ENCODE data around the gene BOLL.
"Not testable (repeated sequence)": the region's sequence is repeated elsewhere in the genome, so short reads cannot be mapped to it uniquely, and the experiment has no call there.

The BOLL gene

GRCh38 chr2:197711578-197711977 lies 73.5 kb downstream of the BOLL start:
- no peak overlapping the region for H3K4me3 ChIP-seq
- H3K27ac ChIP-seq: no peak overlapping the region
- no peak for TF ChIP-seq CTCF (IDR thresholded peaks at IDR 0.05)
- no peak for DNase-seq (ENCODE audit: low spot score)

- no peak overlapping the region for H3K27ac ChIP-seq
- no peak for DNase-seq (ENCODE audit: low spot score)
- no peak for TF ChIP-seq CTCF (IDR thresholded peaks at IDR 0.05)
Observed at GRCh38 chr2:197710424-197711042, 74.6 kb downstream of the BOLL start.

GRCh38 chr2:197709140-197709539 lies 76.0 kb downstream of the BOLL start:
- not testable (repeated sequence) for H3K4me3 ChIP-seq; DNase-seq (ENCODE audit: low spot score)

More at GRCh38 chr2:197710424-197711042, 74.6 kb downstream of the BOLL start:
- H3K4me3 ChIP-seq: no peak overlapping the region

GRCh38 chr2:197708331-197708730 lies 76.8 kb downstream of the BOLL start:
- Histone ChIP-seq H3K4me3 (peak overlapping the region; percentile 8), H3K27ac (no peak overlapping the region)
- TF ChIP-seq CTCF (IDR thresholded peaks at IDR 0.05): no peak
- DNase-seq (ENCODE audit: low spot score): no peak

More at GRCh38 chr2:197709140-197709539, 76.0 kb downstream of the BOLL start:
- not testable (repeated sequence) for H3K27ac ChIP-seq

GRCh38 chr2:197707316-197708213 lies 77.6 kb downstream of the BOLL start:
- Histone ChIP-seq H3K27ac (no peak overlapping the region), H3K4me3 (peak overlapping the region; percentile 79)
- TF ChIP-seq CTCF (IDR thresholded peaks at IDR 0.05): peak; percentile 55
- no peak for DNase-seq (ENCODE audit: low spot score)

GRCh38 chr2:197706839-197707207 lies 78.3 kb downstream of the BOLL start:
- no peak for DNase-seq (ENCODE audit: low spot score)
- no peak for TF ChIP-seq CTCF (IDR thresholded peaks at IDR 0.05)
- peak overlapping the region; percentile 79 for H3K4me3 ChIP-seq
- H3K27ac ChIP-seq: no peak overlapping the region

- peak overlapping the region; percentile 79 for H3K4me3 ChIP-seq
- H3K27ac ChIP-seq: peak overlapping the region in 1 of 2 donors; percentile 71
- DNase-seq (ENCODE audit: low spot score): peak; percentile 77
- no peak for TF ChIP-seq CTCF (IDR thresholded peaks at IDR 0.05)
Observed at GRCh38 chr2:197705912-197706838, 78.9 kb downstream of the BOLL start.

Data from coronary artery (tissue), 2 donors.